HG03520 (cell line): ENCODE data around the gene KCNMA1.

Experiments
- ATAC-seq: cut with Tn5 transposase; IDR thresholded peaks from one replicate; pipeline ENCODE4 v1.9.1; 2021; ENCODE audit warnings: mild to moderate bottlenecking, moderate library complexity; ENCODE audit not compliant: unreplicated experiment

Gene KCNMA1

GRCh38 chr10:77259171-77259874 lies 378.3 kb downstream of the KCNMA1 start:
- ATAC-seq = no peak

- no peak for ATAC-seq
These were observed 381.3 kb downstream of the KCNMA1 start for GRCh38 chr10:77256346-77256745.

- no peak for ATAC-seq
These were observed 384.0 kb downstream of the KCNMA1 start for GRCh38 chr10:77253556-77254064.

DNA sequence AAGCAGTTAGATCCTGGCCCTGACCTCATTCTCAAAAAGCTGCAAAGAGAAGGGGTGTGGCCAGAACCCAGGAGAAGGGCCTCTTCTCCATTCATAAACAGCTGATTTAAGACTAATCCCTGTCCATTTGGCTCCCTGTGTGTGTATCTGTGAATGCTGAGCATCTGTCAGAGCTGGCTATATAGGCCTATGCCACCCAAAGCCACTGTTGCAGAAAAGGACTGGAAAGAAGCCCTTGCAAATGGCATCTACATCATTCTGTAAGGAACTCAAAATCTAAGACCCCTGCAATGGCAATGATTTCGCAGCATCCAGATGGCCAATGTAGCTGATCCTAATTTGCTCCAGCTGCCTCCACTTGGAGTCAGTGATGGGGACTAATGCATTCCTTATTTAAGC lies 384.5 kb downstream of the KCNMA1 start:
- ATAC-seq = no peak

DNA sequence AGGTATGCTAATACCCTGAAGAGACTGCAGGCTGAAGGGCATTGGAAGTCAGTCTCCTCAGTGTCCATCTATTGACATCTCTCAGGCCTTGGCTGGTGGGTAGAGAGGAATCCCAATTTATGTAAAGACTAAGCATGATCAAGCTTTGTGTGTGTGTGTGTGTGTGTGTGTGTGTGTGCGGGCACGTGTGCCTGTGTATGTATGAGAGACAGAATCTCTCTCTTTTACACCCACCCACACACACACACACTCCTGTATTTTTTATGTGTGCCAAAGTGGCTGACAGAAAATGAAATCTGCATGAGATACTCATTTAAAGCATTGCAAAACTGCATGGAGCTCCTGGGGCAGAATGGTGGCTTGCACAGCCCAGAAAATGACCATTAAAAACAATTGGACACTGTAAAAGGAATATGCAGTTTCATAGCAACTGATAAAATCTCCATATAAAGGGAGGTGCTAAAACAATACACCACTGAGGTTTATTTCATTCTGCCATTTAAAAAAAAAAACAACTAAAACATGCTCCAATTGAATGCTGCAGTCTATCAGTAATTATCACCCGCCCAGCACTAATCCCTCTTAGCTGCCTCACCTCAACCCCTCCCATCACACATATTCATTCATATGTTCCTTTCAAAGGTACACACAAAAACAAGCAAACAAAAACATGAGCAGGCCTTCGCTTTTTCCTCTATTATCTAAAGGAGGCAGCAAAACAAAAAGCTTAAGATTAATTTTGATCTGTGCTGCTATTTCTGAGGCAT lies 385.0 kb downstream of the KCNMA1 start:
- ATAC-seq = no peak

DNA sequence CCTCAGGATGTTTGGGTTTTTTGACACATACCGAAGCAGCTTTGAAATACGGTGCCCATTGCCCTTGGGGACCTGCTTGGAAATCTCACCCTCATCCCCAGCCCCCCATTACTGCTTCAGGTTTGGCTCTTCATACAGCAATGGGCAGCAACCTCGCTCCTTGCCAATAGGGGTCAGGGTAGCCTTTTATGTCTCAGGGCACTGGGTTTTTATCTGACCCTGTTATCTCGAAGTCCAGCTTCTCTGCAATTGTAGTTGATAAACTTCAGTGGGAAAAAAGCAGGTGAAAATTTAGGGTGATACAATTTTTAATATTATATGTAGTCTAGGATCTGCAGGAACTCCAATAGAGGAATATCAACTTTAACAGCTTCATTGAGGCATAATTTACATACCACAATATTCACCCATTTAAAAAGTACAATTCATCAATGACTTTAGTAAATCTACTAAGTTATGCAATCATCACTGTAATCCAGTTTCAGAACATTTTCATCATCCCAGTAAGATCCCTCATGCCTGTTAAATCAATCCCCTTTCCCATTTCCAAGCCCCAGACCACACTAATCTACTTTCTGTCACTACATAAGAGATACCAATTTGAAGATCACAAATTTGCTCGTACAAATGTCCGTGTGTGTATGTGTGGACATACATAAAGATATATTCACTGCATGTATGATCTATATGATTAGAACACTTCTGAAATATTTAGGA lies 386.2 kb downstream of the KCNMA1 start:
- no peak for ATAC-seq

DNA sequence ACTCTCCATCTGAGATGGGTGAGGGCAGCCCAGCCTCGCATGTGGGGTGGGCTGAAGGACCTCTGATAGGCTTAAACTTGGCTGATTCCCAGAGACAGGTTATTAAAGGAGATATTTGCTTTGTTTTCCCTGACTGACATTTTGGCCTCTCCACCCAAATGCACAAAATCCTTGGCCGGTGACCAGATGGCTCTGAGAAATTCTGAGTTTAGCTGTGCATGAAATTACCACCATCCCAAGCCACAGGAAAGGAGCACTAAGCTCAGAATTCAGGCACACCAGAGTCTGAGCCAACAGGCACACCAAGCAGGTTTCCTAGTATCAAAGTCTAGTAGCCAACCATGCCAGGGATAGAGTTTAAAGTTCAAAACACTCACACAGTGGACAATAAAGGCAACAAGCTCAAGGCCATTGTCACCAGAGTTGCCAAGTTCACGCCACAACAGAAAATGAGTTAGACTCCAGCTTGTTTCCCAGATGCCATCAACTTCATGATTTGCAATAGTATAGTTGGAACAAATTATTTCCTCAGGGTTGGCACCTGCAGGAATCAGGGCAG lies 387.6 kb downstream of the KCNMA1 start:
- no peak for ATAC-seq

GRCh38 chr10:77248104-77248790 lies 389.4 kb downstream of the KCNMA1 start:
- no peak for ATAC-seq

GRCh38 chr10:77247031-77247990 lies 390.3 kb downstream of the KCNMA1 start:
- ATAC-seq = no peak

GRCh38 chr10:77245953-77246352 lies 391.7 kb downstream of the KCNMA1 start:
- ATAC-seq = no peak

GRCh38 chr10:77244746-77245145 lies 392.9 kb downstream of the KCNMA1 start:
- ATAC-seq = no peak

GRCh38 chr10:77244286-77244685 lies 393.3 kb downstream of the KCNMA1 start:
- no peak for ATAC-seq

DNA sequence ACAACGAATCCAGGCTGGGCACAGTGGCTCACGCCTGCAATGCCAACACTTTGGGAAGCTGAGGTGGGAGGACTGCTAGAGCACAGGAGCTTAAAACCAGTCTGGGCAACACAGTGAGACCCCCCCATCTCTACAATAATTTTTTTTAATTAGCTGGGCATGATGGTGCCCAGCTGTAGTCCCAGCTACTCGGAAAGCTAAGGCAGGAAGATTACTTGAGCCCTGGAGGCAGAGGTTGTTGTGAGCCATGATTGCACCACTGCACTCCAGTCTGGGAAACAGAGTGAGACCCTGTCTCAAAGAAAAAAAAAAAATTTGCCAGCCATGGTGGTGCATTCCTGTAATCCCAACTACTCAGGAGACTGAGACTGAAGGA lies 396.3 kb downstream of the KCNMA1 start:
- no peak for ATAC-seq

DNA sequence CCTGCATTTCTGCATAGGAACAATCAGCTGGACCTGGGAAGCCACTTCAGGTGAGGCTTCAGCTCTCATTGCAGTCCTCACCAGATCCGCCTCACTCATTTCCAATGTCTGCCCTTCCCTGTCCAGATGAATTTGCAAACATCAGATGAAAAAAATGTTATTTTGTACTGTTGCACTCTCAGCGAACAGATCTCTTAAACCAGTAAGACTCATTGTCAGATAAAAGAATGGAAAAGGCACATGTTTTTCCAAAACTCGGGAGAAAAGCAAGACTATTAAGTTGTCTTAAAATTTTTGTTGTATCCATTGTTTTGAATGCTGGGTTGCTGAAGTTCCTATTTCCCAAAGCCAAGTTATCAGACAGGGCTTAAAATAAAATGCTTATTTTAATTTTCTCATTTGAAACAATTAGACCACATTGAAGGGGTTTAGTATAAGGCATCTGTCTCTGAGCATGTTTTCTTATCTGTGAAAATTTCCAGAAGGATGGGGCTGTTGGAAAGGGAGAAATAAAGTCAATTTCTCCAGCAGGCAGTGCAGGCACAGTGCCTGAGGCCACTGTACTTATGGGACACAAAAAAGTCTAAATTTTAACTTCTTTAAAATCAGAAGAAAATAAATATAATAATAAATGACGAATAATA lies 396.8 kb downstream of the KCNMA1 start:
- no peak for ATAC-seq

GRCh38 chr10:77240041-77240652 lies 397.5 kb downstream of the KCNMA1 start:
- no peak for ATAC-seq

DNA sequence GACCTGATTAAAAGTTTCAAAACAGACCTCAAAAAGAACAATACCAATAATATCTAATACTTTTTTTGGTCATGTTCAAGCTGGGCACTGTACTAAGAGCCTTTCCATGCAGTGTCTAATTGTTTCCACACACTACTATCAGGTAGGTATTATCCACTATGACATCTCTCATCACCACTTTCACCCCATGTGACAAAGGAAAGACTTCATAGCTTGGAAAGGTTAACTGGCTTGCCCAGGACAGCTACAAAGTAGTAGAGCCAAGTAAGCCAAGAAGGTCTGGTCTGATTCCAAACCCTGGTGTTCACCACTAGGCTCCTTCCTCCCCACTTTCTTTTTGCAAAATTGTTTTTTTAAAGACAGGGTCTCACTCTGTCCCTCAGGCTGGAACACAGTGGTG lies 400.5 kb downstream of the KCNMA1 start:
- no peak for ATAC-seq

DNA sequence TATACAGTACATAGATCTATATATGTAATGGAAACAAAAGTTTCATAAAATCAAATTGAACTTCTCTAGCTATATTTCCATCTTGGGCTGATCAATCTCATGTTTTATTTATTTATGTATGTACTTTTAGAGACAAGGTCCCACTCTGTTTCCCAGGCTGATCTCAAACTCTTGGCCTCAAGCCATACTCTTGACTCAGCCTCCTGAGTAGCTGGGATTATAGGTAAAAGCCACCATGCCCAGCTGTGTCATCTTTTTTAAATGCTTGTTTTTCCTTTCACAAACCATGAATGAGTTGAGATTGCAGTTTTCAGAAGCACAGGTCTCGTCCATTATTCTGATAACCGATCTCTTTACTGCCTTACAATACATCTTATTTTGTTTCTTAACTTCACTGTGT lies 400.9 kb downstream of the KCNMA1 start:
- no peak for ATAC-seq

GRCh38 chr10:77236029-77236428 lies 401.6 kb downstream of the KCNMA1 start:
- ATAC-seq = no peak

- no peak for ATAC-seq
These were observed 403.0 kb downstream of the KCNMA1 start for GRCh38 chr10:77234599-77234998.
